Keratinocyte (primary cell): ENCODE data around the gene KLHL29. TPM values are rescaled to one million over a fixed set of nuclear protein-coding genes. Genes with fewer than 3 reads are reported as not detected.

Experiments
- DNase-seq: peaks from one replicate; pipeline ENCODE4 v3.0.0-alpha.2; 2011; ENCODE audit warnings: low read depth, missing footprints, low spot score
- FAIRE-seq: peaks from 2 replicates; lab custom pipeline; 2011; peaks lifted over from hg19 to GRCh38; lab: Jason Lieb, UNC
- H2AFZ ChIP-seq: 2 replicates; pipeline ENCODE4 v1.6.0; 2012; ENCODE audit warnings: low read length, control low read depth, inconsistent platforms; ENCODE audit not compliant: control insufficient read depth
- H3K27ac ChIP-seq: 2 replicates; pipeline ENCODE4 v1.5.1; 2011; ENCODE audit warnings: low read length; ENCODE audit not compliant: control insufficient read depth, insufficient read depth
- H3K27me3 ChIP-seq: 3 replicates; pipeline ENCODE4 v1.6.0; 2011; ENCODE audit warnings: low read length; ENCODE audit not compliant: control insufficient read depth, insufficient read depth; ENCODE audit errors: extremely low read depth
- H3K36me3 ChIP-seq, 2 experiments: 2 replicates in 1 of 2; 3 replicates in 1 of 2; pipeline ENCODE4 v1.5.1; 2011; ENCODE audit warnings: low read length in 2 of 2, mild to moderate bottlenecking in 1 of 2; ENCODE audit not compliant: control insufficient read depth in 2 of 2, insufficient read depth in 2 of 2; ENCODE audit errors: extremely low read depth in 1 of 2
- H3K4me1 ChIP-seq: 3 replicates; pipeline ENCODE4 v1.5.1; 2011; ENCODE audit warnings: low read length; ENCODE audit not compliant: control insufficient read depth, insufficient read depth; ENCODE audit errors: extremely low read depth
- H3K4me2 ChIP-seq: 3 replicates; pipeline ENCODE4 v1.6.0; 2011; ENCODE audit warnings: low read depth, low read length; ENCODE audit not compliant: control insufficient read depth, insufficient read depth; ENCODE audit errors: extremely low read depth
- H3K4me3 ChIP-seq, 3 experiments: fragments of 200-600 bp in 1 of 3; sonication (generic) in 1 of 3; 2 replicates in 2 of 3; 3 replicates in 1 of 3; pipeline ENCODE4 v1.5.1; 2011 to 2016; ENCODE audit warnings: low read length in 3 of 3, mild to moderate bottlenecking in 3 of 3, control low read depth in 2 of 3, inconsistent platforms in 1 of 3, low read depth in 1 of 3, mixed read lengths in 1 of 3, mixed run types in 1 of 3, moderate library complexity in 1 of 3; ENCODE audit not compliant: control insufficient read depth in 2 of 3, insufficient read depth in 2 of 3; ENCODE audit errors: extremely low read depth in 1 of 3
- H3K79me2 ChIP-seq: 2 replicates; pipeline ENCODE4 v1.6.0; 2012; ENCODE audit warnings: low read length; ENCODE audit not compliant: control insufficient read depth, insufficient read depth
- H3K9ac ChIP-seq: 3 replicates; pipeline ENCODE4 v1.6.0; 2011; ENCODE audit warnings: low read length; ENCODE audit not compliant: control insufficient read depth, insufficient read depth; ENCODE audit errors: extremely low read depth
- H3K9me1 ChIP-seq: 3 replicates; pipeline ENCODE4 v1.6.0; 2011; ENCODE audit warnings: low read length; ENCODE audit not compliant: control insufficient read depth, insufficient read depth; ENCODE audit errors: extremely low read depth
- H3K9me3 ChIP-seq: 2 replicates; pipeline ENCODE4 v1.5.1; 2012; ENCODE audit warnings: low read depth, low read length; ENCODE audit not compliant: control insufficient read depth
- H4K20me1 ChIP-seq: 3 replicates; pipeline ENCODE4 v1.6.0; 2011; ENCODE audit warnings: low read length; ENCODE audit not compliant: control insufficient read depth, insufficient read depth; ENCODE audit errors: extremely low read depth
- CTCF ChIP-seq, 3 experiments: IDR thresholded peaks in 1 of 3; conservative IDR thresholded peaks in 1 of 3; optimal IDR thresholded peaks in 1 of 3; 2 replicates in 2 of 3; 3 replicates in 1 of 3; pipeline versions ENCODE3 to v1.5.1; 2011; ENCODE audit warnings: low read length in 3 of 3, mild to moderate bottlenecking in 3 of 3, moderate library complexity in 2 of 3, control low read depth in 1 of 3, inconsistent platforms in 1 of 3; ENCODE audit not compliant: insufficient read depth in 2 of 3; ENCODE audit errors: extremely low read depth in 1 of 3
- EZH2 ChIP-seq: IDR thresholded peaks from one replicate; pipeline ENCODE4 v1.6.1; 2012; ENCODE audit warnings: inconsistent platforms, mild to moderate bottlenecking, low read length, moderate library complexity
- dilution Hi-C: fragments of 300-500 bp; cut with MboI; formaldehyde crosslinking; loops from one replicate; pipeline ENCODE4 v1.7.0; 2020; ENCODE audit warnings: low sequenced_read_pairs; ENCODE audit not compliant: extremely low pct_ligation_motif_present
- polyA plus RNA-seq, 5 experiments: library from polyadenylated mRNA; depleted of rRNA in 3 of 5; stranded (reverse) in 3 of 5; stranded (forward) in 1 of 5; unstranded in 1 of 5; fragments of >200 nt; gene quantifications; 1 replicate in 1 of 5; 2 replicates in 3 of 5; 3 replicates in 1 of 5; pipeline versions ENCODE4 v1.2.1 to v1.2.3, GENCODE V29; 2011 to 2012; ENCODE audit warnings: missing spikeins in 2 of 5, low read depth in 1 of 5, low replicate concordance in 1 of 5

Gene KLHL29
- polyA plus RNA-seq, 1 donor (not counting 4 experiments of a cell fraction or from before 2014, with no cell fraction given), result 4.7 TPM

GRCh38 chr2:23692263-23692662, 307.3 kb downstream of the KLHL29 start:
- Histone ChIP-seq H4K20me1 (no peaks in the 10 kb centered on the region), H3K79me2 (no peaks in the 10 kb centered on the region), H3K9me1 (no peaks in the 10 kb centered on the region), H3K36me3 (peaks cover 8 to 23% of the 10 kb centered on the region in 2 experiments), H3K4me2 (no peak overlapping the region), H3K27ac (no peak overlapping the region), H3K27me3 (no peaks in the 10 kb centered on the region), H3K4me1 (no peaks in the 10 kb centered on the region), H3K4me3 (no peak overlapping the region), H3K9ac (no peak overlapping the region), H2AFZ (no peak overlapping the region), H3K9me3 (no peaks in the 10 kb centered on the region)
- FAIRE-seq (no peak), DNase-seq (no peak)
- no peak for TF ChIP-seq CTCF (optimal IDR thresholded peaks at IDR 0.05 in 1 of 3, IDR thresholded peaks at IDR 0.05 in 1 of 3, conservative IDR thresholded peaks at IDR 0.05 in 1 of 3; ENCODE audit: extremely low read depth in 1 of 3, insufficient read depth in 2 of 3, low read length in 3 of 3)
- dilution Hi-C loops, result no loop called here

GRCh38 chr2:23692851-23693605, 308.0 kb downstream of the KLHL29 start:
- H3K36me3 ChIP-seq, result peaks cover 8 to 22% of the 10 kb centered on the region in 2 experiments
- TF ChIP-seq EZH2 (no peak), CTCF (optimal IDR thresholded peaks at IDR 0.05 in 1 of 3, IDR thresholded peaks at IDR 0.05 in 1 of 3, conservative IDR thresholded peaks at IDR 0.05 in 1 of 3; ENCODE audit: extremely low read depth in 1 of 3, insufficient read depth in 2 of 3, low read length in 3 of 3) (no peak)
- FAIRE-seq, result no peak

More at GRCh38 chr2:23692851-23693605, 308.0 kb downstream of the KLHL29 start:
- no peaks in the 10 kb centered on the region for H3K27me3 ChIP-seq
- no peaks in the 10 kb centered on the region for H3K9me3 ChIP-seq
- dilution Hi-C loops, result no loop called here
- H3K79me2 ChIP-seq, result no peaks in the 10 kb centered on the region
- no peak overlapping the region for H3K9ac ChIP-seq
- H4K20me1 ChIP-seq, result no peaks in the 10 kb centered on the region
- H3K4me1 ChIP-seq, result no peaks in the 10 kb centered on the region
- no peak overlapping the region for H3K4me3 ChIP-seq
- no peak overlapping the region for H2AFZ ChIP-seq
- no peak for DNase-seq
- no peak overlapping the region for H3K4me2 ChIP-seq
- H3K9me1 ChIP-seq, result no peaks in the 10 kb centered on the region
- H3K27ac ChIP-seq, result no peak overlapping the region
